Brain pericyte (primary cell): ENCODE data around the gene LPO.

Experiments
- DNase-seq: peaks from one replicate; pipeline ENCODE4 v3.0.0-alpha.2; 2012; ENCODE audit warnings: low read depth, low spot score

Gene LPO

GRCh38 chr17:58262149-58262548 is 23.8 kb downstream of the LPO start:
- no peak for DNase-seq

GRCh38 chr17:58263773-58264172 is 25.4 kb downstream of the LPO start:
- no peak for DNase-seq

- no peak for DNase-seq
Observed at GRCh38 chr17:58264407-58265103, 26.2 kb downstream of the LPO start.

- DNase-seq = no peak
Observed at GRCh38 chr17:58265271-58265670, 26.9 kb downstream of the LPO start.

- DNase-seq = no peak
Observed at GRCh38 chr17:58265902-58266875, 27.8 kb downstream of the LPO start.

- DNase-seq = no peak
Observed at GRCh38 chr17:58267347-58268324, 29.3 kb downstream of the LPO start.

- DNase-seq = no peak
Observed at GRCh38 chr17:58268326-58268725, 29.9 kb downstream of the LPO start.

- no peak for DNase-seq
Observed at GRCh38 chr17:58268774-58269556, 30.6 kb downstream of the LPO start.

GRCh38 chr17:58269557-58270291 is 31.3 kb downstream of the LPO start:
- DNase-seq = no peak

GRCh38 chr17:58270476-58271215 is 32.3 kb downstream of the LPO start:
- no peak for DNase-seq

GRCh38 chr17:58271216-58271931 is 33.0 kb downstream of the LPO start:
- no peak for DNase-seq

GRCh38 chr17:58272367-58273280 is 34.2 kb downstream of the LPO start:
- no peak for DNase-seq

GRCh38 chr17:58273453-58274104 is 35.2 kb downstream of the LPO start:
- no peak for DNase-seq

- DNase-seq = no peak
Observed at GRCh38 chr17:58275417-58275816, 37.0 kb downstream of the LPO start.

GRCh38 chr17:58276423-58276822 is 38.0 kb downstream of the LPO start:
- DNase-seq = no peak

GRCh38 chr17:58277107-58277801 is 38.9 kb downstream of the LPO start:
- DNase-seq = no peak
